AG09309 (cell line): Measurements from ENCODE around the gene C1orf105.

Experiments used
- DNase-seq: peaks from one replicate; pipeline ENCODE4 v3.0.0-alpha.2; 2010; ENCODE audit warnings: low read depth
- H3K4me3 ChIP-seq: 2 replicates; pipeline ENCODE4 v1.5.1; 2011; ENCODE audit warnings: mild to moderate bottlenecking, low read depth, low read length, moderate library complexity; ENCODE audit not compliant: control insufficient read depth
- CTCF ChIP-seq: IDR thresholded peaks from 2 replicates; pipeline ENCODE4 v1.5.1; 2011; ENCODE audit warnings: mild to moderate bottlenecking, low read depth, low read length, inconsistent platforms; ENCODE audit not compliant: insufficient read depth, control insufficient read depth; ENCODE audit errors: missing control alignments

C1orf105 gene

GRCh38 chr1:172399756-172400721, 20.4 kb upstream of the C1orf105 start:
- no peak for TF ChIP-seq CTCF
- no peak for DNase-seq
- no peak overlapping the region for H3K4me3 ChIP-seq

GRCh38 chr1:172400722-172401105, 19.8 kb upstream of the C1orf105 start:
- DNase-seq: no peak
- no peak for TF ChIP-seq CTCF

GRCh38 chr1:172401477-172401876, 19.0 kb upstream of the C1orf105 start:
- TF ChIP-seq CTCF: no peak
- DNase-seq: no peak
- H3K4me3 ChIP-seq: no peak overlapping the region

More at GRCh38 chr1:172400722-172401105, 19.8 kb upstream of the C1orf105 start:
- H3K4me3 ChIP-seq: no peak overlapping the region

GRCh38 chr1:172401892-172402291, 18.6 kb upstream of the C1orf105 start:
- H3K4me3 ChIP-seq: no peak overlapping the region
- no peak for TF ChIP-seq CTCF
- no peak for DNase-seq

- no peak for DNase-seq
- no peak for TF ChIP-seq CTCF
- no peak overlapping the region for H3K4me3 ChIP-seq
These were observed 17.5 kb upstream of the C1orf105 start for GRCh38 chr1:172402878-172403569.

- DNase-seq: no peak
- TF ChIP-seq CTCF: no peak
- H3K4me3 ChIP-seq: no peak overlapping the region
These were observed 16.4 kb upstream of the C1orf105 start for GRCh38 chr1:172404121-172404520.
